Activated T-helper 2 cell treated with anti-CD3 and anti-CD28 coated beads, Interferon-gamma antibody, Interleukin-2, Interleukin-4, amounts not matched to agents 10 μg/mL and 5 μg/mL and 100 μg/mL, durations not matched to agents 14 hours and 24 hours and 36 hours (primary cell): ENCODE measurements around the gene MEGF11. TPM values are rescaled to one million over a fixed set of nuclear protein-coding genes. Genes with fewer than 3 reads are reported as not detected.
A peak's percentile ranks its signal among the peaks of the same experiment; 100 is the strongest.

Experiments used
- DNase-seq: peaks from one replicate; pipeline ENCODE4 v3.0.0; 2021; ENCODE audit warnings: low spot score
- H3K27ac Mint-ChIP-seq: one replicate; pipeline ENCODE4 v1.8.0; 2021; ENCODE audit warnings: mixed read lengths
- H3K27me3 Mint-ChIP-seq: one replicate; pipeline ENCODE4 v1.8.0; 2021; ENCODE audit warnings: low read depth, mixed read lengths
- H3K36me3 Mint-ChIP-seq: one replicate; pipeline ENCODE4 v1.8.0; 2021; ENCODE audit warnings: low read depth, mixed read lengths
- H3K4me1 Mint-ChIP-seq: one replicate; pipeline ENCODE4 v1.8.0; 2021; ENCODE audit warnings: low read depth, mixed read lengths
- H3K4me3 Mint-ChIP-seq: one replicate; pipeline ENCODE4 v1.8.0; 2021; ENCODE audit warnings: low read depth, mild to moderate bottlenecking, moderate library complexity, mixed read lengths
- H3K9me3 Mint-ChIP-seq: one replicate; pipeline ENCODE4 v1.8.0; 2021; ENCODE audit warnings: mixed read lengths
- intact Hi-C: fragments of 100-400 bp; cut with micrococcal nuclease; formaldehyde crosslinking; loops from one replicate; pipeline ENCODE4 v1.15.1; 2023
- total RNA-seq: library from RNA; stranded (reverse); gene quantifications from 2 replicates; pipeline ENCODE4 v1.2.3, GENCODE V29; 2022

The MEGF11 gene
- not detected in 2 replicates for total RNA-seq

DNA sequence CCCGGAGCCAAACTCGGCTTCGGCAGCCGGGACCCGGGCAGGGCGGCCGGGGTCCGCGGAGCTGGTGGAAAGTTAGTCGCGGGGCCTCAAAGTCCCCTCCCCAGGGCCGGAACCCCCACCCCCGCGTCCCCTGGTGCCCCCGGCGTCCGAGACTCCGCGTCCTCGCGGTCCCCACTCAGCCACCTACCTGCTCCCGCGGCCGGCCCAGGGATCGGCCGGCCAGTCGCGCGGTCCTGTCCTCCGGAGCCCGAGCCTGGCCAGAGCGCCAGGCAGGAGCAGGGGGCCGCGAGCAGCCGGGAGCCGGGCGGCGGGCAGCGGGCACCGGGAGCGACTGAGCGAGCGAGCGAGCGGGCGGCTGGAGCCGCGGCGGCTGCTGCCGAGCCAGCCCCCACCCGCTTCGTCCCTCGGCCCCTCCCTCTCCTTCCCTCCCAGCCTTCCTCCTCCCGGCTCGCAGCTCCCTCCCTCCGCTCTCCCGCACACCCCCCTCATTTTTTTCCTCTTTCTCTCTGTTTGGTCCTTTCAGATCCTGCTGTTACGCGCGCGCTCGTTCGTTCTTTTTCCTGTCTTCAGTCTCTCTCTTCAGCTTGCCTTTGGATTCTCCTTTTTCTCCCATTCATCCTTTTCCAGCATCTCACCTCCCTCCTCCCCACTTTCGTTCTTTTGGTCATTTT, at the start of gene MEGF11:
MEGF11 (minus strand) TSS at position 333 of the 671 bp plus-strand sequence. CDS start 125,347 bp downstream, outside the sequence.
- DNase-seq: no peak
- intact Hi-C loops: no loop called here
- H3K4me3 Mint-ChIP-seq: peak within 1 kb of the TSS; percentile 71
- no peak within 1 kb of the TSS for H3K27ac Mint-ChIP-seq
- peaks cover 80% of the 10 kb centered on the region for H3K27me3 Mint-ChIP-seq
- no peaks in the 10 kb centered on the region for H3K9me3 Mint-ChIP-seq
- no peaks in the 10 kb centered on the region for H3K36me3 Mint-ChIP-seq
- peaks cover 7% of the 10 kb centered on the region for H3K4me1 Mint-ChIP-seq

DNA sequence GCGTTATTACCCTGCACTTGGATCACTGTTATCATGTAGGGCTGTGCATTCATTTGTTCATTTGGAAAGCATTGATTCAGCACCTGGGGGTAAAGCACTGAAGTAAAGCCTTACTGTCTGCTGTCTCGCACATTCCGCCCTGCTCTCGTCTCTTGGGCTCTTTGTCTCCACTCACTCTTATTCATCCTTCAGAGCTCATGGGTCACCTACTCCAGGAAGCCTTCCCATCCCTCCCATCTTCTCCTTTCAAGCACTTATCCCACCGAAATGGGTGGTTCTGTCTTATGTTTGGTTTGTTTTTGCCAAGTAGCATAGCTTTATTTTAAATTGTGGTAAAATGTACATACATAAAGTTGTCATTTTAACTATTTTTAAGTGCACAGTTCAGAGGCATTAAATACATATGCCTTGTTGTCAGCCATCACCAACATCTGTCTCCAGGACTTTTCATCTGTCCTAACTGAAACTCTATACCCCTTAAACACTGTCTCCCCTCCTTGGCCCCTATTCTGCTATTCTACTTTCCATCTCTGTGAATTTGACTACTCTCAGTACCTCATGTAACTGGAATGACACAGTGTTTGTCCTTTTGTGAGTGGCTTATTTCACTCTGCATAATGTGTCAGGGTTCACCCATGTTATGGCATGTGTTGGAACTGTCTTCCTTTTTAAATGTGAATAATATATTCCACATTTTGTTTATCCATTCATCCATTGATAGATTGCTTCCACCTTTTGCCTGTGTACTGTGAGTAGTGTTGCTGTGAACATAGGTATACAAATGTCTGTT, 49.1 kb upstream of the MEGF11 start:
- no peak overlapping the region for H3K4me3 Mint-ChIP-seq
- H3K9me3 Mint-ChIP-seq: no peaks in the 10 kb centered on the region
- intact Hi-C loops: no loop called here
- peaks cover 4% of the 10 kb centered on the region for H3K4me1 Mint-ChIP-seq
- peak overlapping the region; percentile 13 for H3K27ac Mint-ChIP-seq
- no peaks in the 10 kb centered on the region for H3K27me3 Mint-ChIP-seq
- DNase-seq: no peak
- peaks cover 46% of the 10 kb centered on the region for H3K36me3 Mint-ChIP-seq

DNA sequence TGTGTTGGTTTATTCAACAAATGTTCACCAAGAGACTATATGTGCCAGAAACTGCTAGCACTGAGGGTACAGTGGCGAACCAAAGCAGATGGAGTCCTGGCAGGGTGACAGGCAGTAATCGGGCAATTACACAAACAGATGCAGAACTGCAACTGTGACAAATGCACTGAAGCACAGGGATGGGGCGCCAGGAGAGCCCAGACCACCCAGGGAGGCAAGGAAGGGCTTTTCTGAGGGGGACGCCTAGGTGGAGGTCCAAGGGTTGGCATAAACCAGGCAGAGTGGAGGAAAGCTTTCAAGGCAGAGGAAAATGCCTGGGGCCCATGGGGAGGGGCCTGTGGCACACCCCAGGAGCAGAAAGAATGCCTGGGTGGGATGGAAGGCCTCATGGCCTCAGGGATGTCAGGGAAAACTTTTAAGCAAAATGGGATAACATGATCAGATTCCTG, 45.3 kb upstream of the MEGF11 start:
- intact Hi-C loops: loop anchor here (10.0 kb wide), 1 partner anchor 414 kb away; no protein-coding TSS in a partner anchor
- Mint-ChIP-seq H3K27ac (no peak overlapping the region), H3K36me3 (peaks cover 52% of the 10 kb centered on the region), H3K27me3 (no peaks in the 10 kb centered on the region), H3K4me3 (no peak overlapping the region), H3K9me3 (no peaks in the 10 kb centered on the region), H3K4me1 (peaks cover 28% of the 10 kb centered on the region)
- no peak for DNase-seq

GRCh38 chr15:66296186-66296585, 42.6 kb upstream of the MEGF11 start:
- Mint-ChIP-seq H3K36me3 (peaks cover 35% of the 10 kb centered on the region), H3K27me3 (no peaks in the 10 kb centered on the region), H3K9me3 (no peaks in the 10 kb centered on the region), H3K27ac (no peak overlapping the region), H3K4me1 (peaks cover 37% of the 10 kb centered on the region), H3K4me3 (no peak overlapping the region)
- intact Hi-C loops: loop anchor here (10.0 kb wide), 1 partner anchor 411 kb away; no protein-coding TSS in a partner anchor
- DNase-seq: no peak

GRCh38 chr15:66294932-66295235, 41.3 kb upstream of the MEGF11 start:
- peak overlapping the region; percentile 82 for H3K27ac Mint-ChIP-seq
- H3K4me3 Mint-ChIP-seq: peak overlapping the region; percentile 86
- peaks cover 29% of the 10 kb centered on the region for H3K36me3 Mint-ChIP-seq
- intact Hi-C loops: loop anchor here (2.0 to 10.0 kb wide), 2 partner anchors 204 to 410 kb away; no protein-coding TSS in a partner anchor
- peaks cover 45% of the 10 kb centered on the region for H3K4me1 Mint-ChIP-seq
- no peaks in the 10 kb centered on the region for H3K27me3 Mint-ChIP-seq
- no peak for DNase-seq
- no peaks in the 10 kb centered on the region for H3K9me3 Mint-ChIP-seq

DNA sequence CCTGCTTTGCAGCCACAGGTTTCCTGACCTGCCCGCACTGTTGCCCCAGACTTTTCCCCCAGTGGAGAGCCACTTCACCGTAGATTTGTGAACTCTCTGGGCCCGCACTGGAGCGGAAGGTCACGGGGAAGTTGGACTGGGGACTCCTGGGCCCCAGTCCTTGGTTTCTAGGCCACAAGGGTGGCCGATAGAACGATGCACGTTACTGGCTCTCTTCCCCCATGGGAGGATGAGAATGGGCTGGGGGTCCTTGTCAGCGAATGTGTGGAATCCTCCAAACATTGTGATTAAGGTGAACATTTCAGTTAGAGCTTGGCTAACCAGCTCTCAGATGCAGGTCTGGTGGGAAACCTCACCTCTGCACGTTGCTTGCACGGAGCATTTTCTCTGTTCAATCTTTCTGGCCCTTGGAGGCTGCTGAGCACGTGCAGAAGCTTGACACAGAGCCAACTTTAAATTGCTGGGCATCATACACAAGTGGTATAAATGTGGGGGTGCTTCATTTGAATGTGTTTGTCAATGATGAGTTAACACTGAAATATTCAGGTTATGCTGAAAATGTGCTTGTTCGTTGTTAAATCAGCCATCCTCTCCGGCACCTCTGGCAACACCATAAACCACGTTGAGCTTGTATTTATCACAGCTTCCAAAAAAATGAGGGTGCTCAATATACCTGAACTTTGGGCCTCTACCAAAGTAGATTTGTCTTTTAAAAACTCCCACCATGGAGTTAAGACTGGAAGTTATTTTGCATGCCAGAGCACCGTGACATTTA, 40.8 kb upstream of the MEGF11 start:
- H3K4me3 Mint-ChIP-seq: peak overlapping the region; percentile 86
- H3K9me3 Mint-ChIP-seq: no peaks in the 10 kb centered on the region
- peaks cover 45% of the 10 kb centered on the region for H3K4me1 Mint-ChIP-seq
- peaks cover 29% of the 10 kb centered on the region for H3K36me3 Mint-ChIP-seq
- DNase-seq: no peak
- intact Hi-C loops: loop anchor here (2.0 to 10.0 kb wide), 2 partner anchors 204 to 410 kb away; no protein-coding TSS in a partner anchor
- peak overlapping the region; percentile 82 for H3K27ac Mint-ChIP-seq
- H3K27me3 Mint-ChIP-seq: no peaks in the 10 kb centered on the region

GRCh38 chr15:66293419-66294156, 40.0 kb upstream of the MEGF11 start, which contains the start of gene DIS3L:
DIS3L (plus strand) TSS chr15:66293568; CDS start chr15:66293597, 29 bp downstream.
- intact Hi-C loops: loop anchor here (2.0 to 10.0 kb wide), 2 partner anchors 205 to 409 kb away; no protein-coding TSS in a partner anchor
- Mint-ChIP-seq H3K27me3 (no peaks in the 10 kb centered on the region), H3K4me3 (peak within 1 kb of the TSS; percentile 89), H3K9me3 (no peaks in the 10 kb centered on the region), H3K27ac (peak within 1 kb of the TSS; percentile 92), H3K36me3 (peaks cover 23% of the 10 kb centered on the region), H3K4me1 (peaks cover 45% of the 10 kb centered on the region)
- DNase-seq: peak; percentile 71

GRCh38 chr15:66292571-66293418, 39.2 kb upstream of the MEGF11 start:
- H3K36me3 Mint-ChIP-seq: peaks cover 17% of the 10 kb centered on the region
- H3K4me3 Mint-ChIP-seq: peak overlapping the region; percentile 89
- H3K9me3 Mint-ChIP-seq: no peaks in the 10 kb centered on the region
- peak overlapping the region; percentile 92 for H3K27ac Mint-ChIP-seq
- peaks cover 47% of the 10 kb centered on the region for H3K4me1 Mint-ChIP-seq
- no peaks in the 10 kb centered on the region for H3K27me3 Mint-ChIP-seq
- DNase-seq: no peak
- intact Hi-C loops: loop anchor here (10.0 kb wide), 1 partner anchor 408 kb away; no protein-coding TSS in a partner anchor

- intact Hi-C loops: loop anchor here (10.0 kb wide), 1 partner anchor 407 kb away; no protein-coding TSS in a partner anchor
- H3K27me3 Mint-ChIP-seq: no peaks in the 10 kb centered on the region
- peak overlapping the region; percentile 92 for H3K27ac Mint-ChIP-seq
- peaks cover 48% of the 10 kb centered on the region for H3K4me1 Mint-ChIP-seq
- peak overlapping the region; percentile 89 for H3K4me3 Mint-ChIP-seq
- H3K9me3 Mint-ChIP-seq: no peaks in the 10 kb centered on the region
- H3K36me3 Mint-ChIP-seq: peaks cover 13% of the 10 kb centered on the region
- no peak for DNase-seq
Observed at GRCh38 chr15:66291816-66292570, 38.4 kb upstream of the MEGF11 start.

DNA sequence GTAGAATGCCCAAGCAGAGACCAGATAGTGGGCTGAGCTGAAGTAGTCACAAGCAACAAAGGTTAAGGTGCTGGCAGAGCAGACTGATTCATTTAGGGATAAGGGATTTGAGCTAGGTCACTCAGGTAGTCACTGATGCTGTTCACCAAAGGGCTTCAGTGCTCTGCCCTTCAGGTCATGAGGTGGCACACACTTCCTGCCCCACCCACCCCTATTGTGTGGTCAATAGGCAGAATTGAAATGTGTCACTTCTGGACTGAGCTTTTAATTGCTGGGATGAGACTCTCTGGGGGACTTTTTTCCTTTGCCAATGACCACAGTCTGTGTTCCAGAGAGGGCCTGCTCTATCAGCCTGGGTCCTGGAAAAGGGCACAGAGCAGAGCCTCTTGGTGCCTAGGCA, 37.0 kb upstream of the MEGF11 start:
- Mint-ChIP-seq H3K36me3 (peaks cover 5% of the 10 kb centered on the region), H3K27me3 (no peaks in the 10 kb centered on the region), H3K4me1 (peaks cover 39% of the 10 kb centered on the region), H3K27ac (no peak overlapping the region), H3K9me3 (no peaks in the 10 kb centered on the region), H3K4me3 (no peak overlapping the region)
- intact Hi-C loops: loop anchor here (10.0 kb wide), 1 partner anchor 406 kb away; no protein-coding TSS in a partner anchor
- DNase-seq: no peak

DNA sequence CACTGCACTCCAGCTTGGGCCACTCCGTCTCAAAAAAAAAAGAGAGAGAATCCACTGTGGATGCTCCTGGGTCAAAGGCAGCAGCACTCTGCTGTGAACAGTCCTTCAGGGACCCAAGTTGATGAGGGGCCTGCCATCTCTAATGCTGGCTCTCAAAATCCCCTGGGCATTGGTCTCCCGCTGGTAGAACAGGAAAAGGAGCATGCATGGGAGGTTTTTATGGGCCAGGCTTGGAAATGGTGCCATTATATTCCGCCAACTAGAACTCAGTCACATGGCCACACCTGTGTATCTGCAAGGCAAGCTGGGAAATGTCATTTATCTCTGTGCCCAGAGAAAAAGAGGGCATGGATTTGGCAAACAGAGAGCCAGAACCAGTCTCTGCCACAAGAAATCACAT, 36.5 kb upstream of the MEGF11 start:
- H3K27ac Mint-ChIP-seq: no peak overlapping the region
- intact Hi-C loops: loop anchor here (10.0 kb wide), 1 partner anchor 405 kb away; no protein-coding TSS in a partner anchor
- H3K36me3 Mint-ChIP-seq: peaks cover 4% of the 10 kb centered on the region
- H3K4me3 Mint-ChIP-seq: no peak overlapping the region
- no peaks in the 10 kb centered on the region for H3K9me3 Mint-ChIP-seq
- no peaks in the 10 kb centered on the region for H3K27me3 Mint-ChIP-seq
- peaks cover 35% of the 10 kb centered on the region for H3K4me1 Mint-ChIP-seq
- DNase-seq: no peak
